K562 (cell line): ENCODE measurements around the gene METRNL. TPM values are rescaled to one million over a fixed set of nuclear protein-coding genes. Genes with fewer than 3 reads are reported as not detected.

Experiments used
- ATAC-seq: fragments of 200-7000 bp; cut with Tn5 transposase; 3 replicates; pipeline ENCODE4 v1.9.1; 2020; ENCODE audit warnings: moderate library complexity
- BruUV-seq: library from RNA; stranded (reverse); fragments of 400-500 nt; replicated peaks from 2 replicates; lab custom pipeline; 2021; lab: Mats Ljungman, UMichigan
- CTCF ChIA-PET: fragments of 300-600 bp; formaldehyde crosslinking; extraction: SDS; loops from one replicate; lab custom pipeline; 2021; ENCODE audit warnings: low intra/inter-chr PET ratio; lab: Yijun Ruan, JAX
- POLR2A ChIA-PET: fragments of 300-600, 350-650 bp; sonication (Branson Sonifier 250); formaldehyde crosslinking; extraction: SDS; loops from one replicate; lab custom pipeline; 2021; ENCODE audit warnings: antibody characterized with exemption, inconsistent platforms; lab: Yijun Ruan, JAX
- DNase-seq, 4 experiments: peaks; one replicate each; pipeline versions ENCODE4 v3.0.0 to v3.0.0-alpha.2; 2011 to 2018; ENCODE audit warnings: low spot score in 3 of 4, mixed read lengths in 3 of 4; ENCODE audit errors: extremely low read depth in 1 of 4
- FAIRE-seq: peaks from 2 replicates; lab custom pipeline; 2011; peaks lifted over from hg19 to GRCh38; lab: Jason Lieb, UNC
- H2AFZ ChIP-seq: 2 replicates; pipeline ENCODE4 v1.6.0; 2011; ENCODE audit warnings: low read depth, low read length, control low read depth, inconsistent platforms
- H3K27ac ChIP-seq: fragments of 200-600 bp; 3 replicates; pipeline ENCODE4 v1.8.0; 2011; ENCODE audit warnings: low read depth, mild to moderate bottlenecking, control low read depth, inconsistent platforms, low read length, moderate library complexity, mixed read lengths; ENCODE audit errors: extremely low read depth
- H3K27me3 ChIP-seq, 2 experiments: fragments of 300-600 bp in 1 of 2; 2 replicates in 1 of 2; 3 replicates in 1 of 2; pipeline versions ENCODE4 v1.6.0 to v1.8.0; 2011; ENCODE audit warnings: inconsistent platforms in 2 of 2, low read length in 2 of 2, mild to moderate bottlenecking in 1 of 2, mixed read lengths in 1 of 2, moderate library complexity in 1 of 2; ENCODE audit not compliant: control insufficient read depth in 2 of 2, insufficient read depth in 2 of 2
- H3K36me3 ChIP-seq: fragments of 300-600 bp; 3 replicates; pipeline ENCODE4 v1.8.0; 2011; ENCODE audit warnings: mild to moderate bottlenecking, low read length, inconsistent platforms; ENCODE audit not compliant: control insufficient read depth, insufficient read depth
- H3K4me1 ChIP-seq, 2 experiments: fragments of 200-600 bp in 1 of 2; replicated peaks in 1 of 2; 2 replicates in 1 of 2; 3 replicates in 1 of 2; pipeline versions ENCODE4 v1.5.1 to v1.8.0; 2011; ENCODE audit warnings: inconsistent platforms in 2 of 2, low read length in 2 of 2, mild to moderate bottlenecking in 1 of 2, mixed read lengths in 1 of 2, moderate library complexity in 1 of 2; ENCODE audit not compliant: control insufficient read depth in 2 of 2, insufficient read depth in 2 of 2
- H3K4me2 ChIP-seq: 2 replicates; pipeline ENCODE4 v1.6.1; 2011; ENCODE audit warnings: low read length, control low read depth, inconsistent platforms, mixed read lengths; ENCODE audit not compliant: insufficient read depth
- H3K4me3 ChIP-seq: fragments of 200-600 bp; sonication (generic), shearing (Covaris generic); 2 replicates; pipeline ENCODE4 v1.5.1; 2016; ENCODE audit warnings: control low read depth, inconsistent platforms
- H3K79me2 ChIP-seq: fragments of 200-600 bp; 3 replicates; pipeline ENCODE4 v1.8.0; 2011; ENCODE audit warnings: low read length, inconsistent platforms; ENCODE audit not compliant: control insufficient read depth, insufficient read depth
- H3K9ac ChIP-seq, 2 experiments: 2 replicates each; pipeline versions ENCODE4 v1.6.0 to v1.6.1; 2011; ENCODE audit warnings: low read depth in 2 of 2, low read length in 2 of 2, control low read depth in 1 of 2, inconsistent platforms in 1 of 2, mild to moderate bottlenecking in 1 of 2, mixed read lengths in 1 of 2; ENCODE audit not compliant: insufficient read depth in 1 of 2
- H3K9me1 ChIP-seq: one replicate; pipeline ENCODE4 v1.6.0; 2011; ENCODE audit warnings: inconsistent platforms, mild to moderate bottlenecking, low read length, moderate library complexity; ENCODE audit not compliant: control insufficient read depth, insufficient read depth
- H3K9me3 ChIP-seq: replicated peaks from 2 replicates; pipeline ENCODE4 v1.5.1; 2011; ENCODE audit warnings: low read depth, low read length, inconsistent platforms; ENCODE audit not compliant: control insufficient read depth, insufficient read depth
- H4K20me1 ChIP-seq: replicated peaks from 2 replicates; pipeline ENCODE4 v1.6.1; 2011; ENCODE audit warnings: low read length, inconsistent platforms, mixed read lengths; ENCODE audit not compliant: control insufficient read depth, insufficient read depth
- CHD2 ChIP-seq: IDR thresholded peaks from 2 replicates; pipeline ENCODE4 v1.6.1; 2011; ENCODE audit warnings: low read depth, low read length
- MEF2A ChIP-seq: IDR thresholded peaks from 2 replicates; pipeline ENCODE4 v1.6.1; 2011; ENCODE audit warnings: low read depth, mild to moderate bottlenecking, low read length, moderate library complexity; ENCODE audit not compliant: control insufficient read depth
- PCBP1 ChIP-seq: fragments of 200-400 bp; formaldehyde crosslinking; IDR thresholded peaks from 2 replicates; pipeline ENCODE4 v1.6.1; 2018; ENCODE audit warnings: mild to moderate bottlenecking, low read depth, low read length; ENCODE audit not compliant: poor library complexity, severe bottlenecking
- POU5F1 ChIP-seq: fragments of 150-350 bp; IDR thresholded peaks from 2 replicates; pipeline ENCODE4 v1.6.1; 2014; ENCODE audit warnings: borderline replicate concordance, low read length, low read depth, mild to moderate bottlenecking; ENCODE audit not compliant: partially characterized antibody
- PTTG1 ChIP-seq: fragments of 450-650 bp; IDR thresholded peaks from 2 replicates; pipeline ENCODE4 v1.6.1; 2016; ENCODE audit warnings: low read depth, mild to moderate bottlenecking, missing genetic modification characterization, missing compliant biosample characterization
- SMC3 ChIP-seq: conservative IDR thresholded peaks from 2 replicates; pipeline ENCODE4 v1.6.1; 2011; ENCODE audit warnings: low read depth, low read length, improper control_type of control experiment; ENCODE audit not compliant: insufficient read depth
- ZNF436 ChIP-seq: fragments of 250-450, 450-650 bp; sonication (Bioruptor Pico); formaldehyde crosslinking; IDR thresholded peaks from 2 replicates; pipeline ENCODE4 v1.7.0; 2020; ENCODE audit warnings: mild to moderate bottlenecking
- ZNF639 ChIP-seq, 2 experiments: fragments of 200-800 bp in 1 of 2; sonication (Bioruptor generic) in 1 of 2; sonication (generic) in 1 of 2; formaldehyde crosslinking in 1 of 2; IDR thresholded peaks in 1 of 2; conservative IDR thresholded peaks in 1 of 2; 2 replicates each; pipeline versions ENCODE4 v1.5.0 to v1.6.1; 2016 to 2020; ENCODE audit warnings: missing compliant biosample characterization in 1 of 2, missing genetic modification characterization in 1 of 2, missing genetic modification reagents in 1 of 2
- ZNF764 ChIP-seq: fragments of 250-450 bp; sonication (Bioruptor Pico); IDR thresholded peaks from 2 replicates; pipeline ENCODE4 v1.4.0; 2020; ENCODE audit warnings: low read depth, mild to moderate bottlenecking, moderate library complexity
- WGBS: fragments of 100-300 bp; shearing (Covaris generic); methylation state at CpG from one replicate; pipeline ENCODE4 v1.1.6; 2016; ENCODE audit warnings: low coverage, mixed read lengths; ENCODE audit not compliant: insufficient coverage; ENCODE audit errors: missing lambda C conversion rate; 5-methylcytosine and 5-hydroxymethylcytosine counted together
- in situ Hi-C: fragments of 300-500 bp; cut with MboI; formaldehyde crosslinking; loops from 4 replicates; pipeline ENCODE4 v1.15.0; 2018; ENCODE audit warnings: inconsistent platforms, mixed read lengths
- intact Hi-C: fragments of 100-400 bp; cut with micrococcal nuclease; formaldehyde crosslinking; loops from 2 replicates; pipeline ENCODE4 v1.14.2; 2022
- polyA plus RNA-seq, 8 experiments: library from polyadenylated mRNA; depleted of rRNA in 4 of 8; stranded (reverse) in 5 of 8; unstranded in 3 of 8; fragments of >200 nt; fragmentation: Nextera tagmentation in 2 of 8; fragmentation: Illumina TruSeq in 1 of 8; extraction: Ambion mirVana in 2 of 8; extraction: Trizol in 1 of 8; gene quantifications; 2 replicates each; pipeline versions ENCODE4 v1.2.1 to v1.2.3, GENCODE V29; 2011 to 2014; ENCODE audit warnings: inconsistent platforms in 1 of 8, missing spikeins in 1 of 8
- total RNA-seq, 7 experiments: library from RNA; depleted of rRNA in 6 of 7; stranded (reverse); fragments of >200 nt in 6 of 7; fragmentation: Illumina TruSeq in 2 of 7; extraction: Trizol in 2 of 7; gene quantifications; 2 replicates each; pipeline versions ENCODE4 v1.2.1 to v1.2.3, GENCODE V29; 2011 to 2021; ENCODE audit warnings: low replicate concordance in 1 of 7
- TF ChIP-seq, protein P1 (sequence below): sonication (generic); formaldehyde crosslinking; IDR thresholded peaks from 2 replicates; pipeline ENCODE4 v1.8.0; 2022; ENCODE audit warnings: missing genetic modification reagents, mild to moderate bottlenecking, borderline replicate concordance

The METRNL gene
- total and polyA plus RNA-seq, 9 of the 15 experiments (the other 6 are each of a cell fraction or from before 2014, with no cell fraction given): 0.17 to 31.8 (median 2.9) TPM

DNA sequence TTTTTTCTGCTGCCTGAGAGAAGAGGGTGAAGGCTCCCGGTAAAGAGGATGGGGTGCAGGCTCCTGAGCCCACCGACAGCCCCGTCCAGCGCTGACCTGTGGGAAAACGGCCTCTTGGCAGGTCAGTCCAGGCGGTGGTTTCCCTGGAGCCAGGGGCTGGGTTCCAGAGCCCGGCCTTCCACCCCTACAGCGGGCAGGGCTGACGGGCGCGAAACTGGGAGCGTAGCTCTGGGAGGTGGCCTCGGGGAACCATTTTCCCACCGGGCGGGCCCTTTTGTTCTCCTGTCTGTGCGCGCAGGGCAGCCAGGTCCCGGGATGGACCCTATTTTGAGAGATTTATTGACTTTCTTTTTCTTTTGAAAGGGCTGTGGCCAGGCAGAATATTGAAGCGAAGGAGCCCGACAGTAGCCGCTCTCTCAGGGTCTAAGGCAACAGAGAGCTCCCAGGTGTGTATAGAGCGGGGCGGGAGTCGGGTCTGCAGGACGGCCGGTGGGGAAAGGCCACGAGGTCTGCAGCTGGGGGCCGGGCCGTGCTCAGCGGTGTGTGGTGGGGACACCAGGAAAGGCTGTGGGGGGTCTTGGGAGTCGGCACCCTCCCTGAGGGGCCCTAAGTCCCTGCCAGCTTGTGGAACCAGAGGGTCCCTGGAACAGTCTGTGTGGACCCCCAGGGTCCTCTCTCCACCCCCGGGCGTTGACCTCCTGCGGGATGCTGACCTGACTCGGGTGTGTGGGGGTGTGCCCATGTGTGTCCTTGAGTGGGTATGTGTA, 32.3 kb downstream of the METRNL start:
- no TSS peak for BruUV-seq
- no peak overlapping the region for H3K27ac ChIP-seq
- H3K4me3 ChIP-seq: no peak overlapping the region
- intact Hi-C loops: no loop called here
- FAIRE-seq (no peak), DNase-seq (no peak), ATAC-seq (no peak)
- in situ Hi-C loops: no loop called here
- H3K27me3 ChIP-seq: peaks cover 31 to 87% of the 10 kb centered on the region in 2 experiments
- POLR2A ChIA-PET: no interaction called here
- H4K20me1 ChIP-seq: peaks cover 11% of the 10 kb centered on the region
- H3K9me1 ChIP-seq: no peaks in the 10 kb centered on the region
- WGBS: 33% methylated on average over 23 of the region's 35 CpGs
- TF ChIP-seq ZNF436 (CRISPR knock-in tag) (no peak), PTTG1 (tag) (no peak), PCBP1 (no peak), ZNF764 (CRISPR knock-in tag) (no peak), MEF2A (no peak), POU5F1 (no peak), SMC3 (no peak), CHD2 (no peak), ZNF639 (CRISPR knock-in tag; conservative IDR thresholded peaks at IDR 0.05 in 1 of 2, IDR thresholded peaks at IDR 0.05 in 1 of 2) (no peak)
- TF ChIP-seq, protein P1, sequence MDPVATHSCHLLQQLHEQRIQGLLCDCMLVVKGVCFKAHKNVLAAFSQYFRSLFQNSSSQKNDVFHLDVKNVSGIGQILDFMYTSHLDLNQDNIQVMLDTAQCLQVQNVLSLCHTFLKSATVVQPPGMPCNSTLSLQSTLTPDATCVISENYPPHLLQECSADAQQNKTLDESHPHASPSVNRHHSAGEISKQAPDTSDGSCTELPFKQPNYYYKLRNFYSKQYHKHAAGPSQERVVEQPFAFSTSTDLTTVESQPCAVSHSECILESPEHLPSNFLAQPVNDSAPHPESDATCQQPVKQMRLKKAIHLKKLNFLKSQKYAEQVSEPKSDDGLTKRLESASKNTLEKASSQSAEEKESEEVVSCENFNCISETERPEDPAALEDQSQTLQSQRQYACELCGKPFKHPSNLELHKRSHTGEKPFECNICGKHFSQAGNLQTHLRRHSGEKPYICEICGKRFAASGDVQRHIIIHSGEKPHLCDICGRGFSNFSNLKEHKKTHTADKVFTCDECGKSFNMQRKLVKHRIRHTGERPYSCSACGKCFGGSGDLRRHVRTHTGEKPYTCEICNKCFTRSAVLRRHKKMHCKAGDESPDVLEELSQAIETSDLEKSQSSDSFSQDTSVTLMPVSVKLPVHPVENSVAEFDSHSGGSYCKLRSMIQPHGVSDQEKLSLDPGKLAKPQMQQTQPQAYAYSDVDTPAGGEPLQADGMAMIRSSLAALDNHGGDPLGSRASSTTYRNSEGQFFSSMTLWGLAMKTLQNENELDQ (CRISPR knock-in tag): no peak
- no peak overlapping the region for H3K4me2 ChIP-seq
- H2AFZ ChIP-seq: no peak overlapping the region
- CTCF ChIA-PET: no interaction called here
- H3K36me3 ChIP-seq: no peaks in the 10 kb centered on the region
- H3K4me1 ChIP-seq: peaks cover 8 to 52% of the 10 kb centered on the region in 2 experiments; a peak in 4 of 5 replicates
- no peak overlapping the region for H3K9ac ChIP-seq
- no peaks in the 10 kb centered on the region for H3K79me2 ChIP-seq
- no peaks in the 10 kb centered on the region; the same call in 1 of the 2 replicates for H3K9me3 ChIP-seq
